SH-SY5Y (cell line): Measurements from ENCODE around the gene POLR3E.

Source experiments
- GATA2 ChIP-seq: IDR thresholded peaks from 2 replicates; pipeline ENCODE4 v1.6.1; 2011; ENCODE audit warnings: mild to moderate bottlenecking, low read depth, low read length
- GATA3 ChIP-seq: IDR thresholded peaks from 2 replicates; pipeline ENCODE4 v1.6.1; 2011; ENCODE audit warnings: low read depth, mild to moderate bottlenecking, low read length, moderate library complexity

DNA sequence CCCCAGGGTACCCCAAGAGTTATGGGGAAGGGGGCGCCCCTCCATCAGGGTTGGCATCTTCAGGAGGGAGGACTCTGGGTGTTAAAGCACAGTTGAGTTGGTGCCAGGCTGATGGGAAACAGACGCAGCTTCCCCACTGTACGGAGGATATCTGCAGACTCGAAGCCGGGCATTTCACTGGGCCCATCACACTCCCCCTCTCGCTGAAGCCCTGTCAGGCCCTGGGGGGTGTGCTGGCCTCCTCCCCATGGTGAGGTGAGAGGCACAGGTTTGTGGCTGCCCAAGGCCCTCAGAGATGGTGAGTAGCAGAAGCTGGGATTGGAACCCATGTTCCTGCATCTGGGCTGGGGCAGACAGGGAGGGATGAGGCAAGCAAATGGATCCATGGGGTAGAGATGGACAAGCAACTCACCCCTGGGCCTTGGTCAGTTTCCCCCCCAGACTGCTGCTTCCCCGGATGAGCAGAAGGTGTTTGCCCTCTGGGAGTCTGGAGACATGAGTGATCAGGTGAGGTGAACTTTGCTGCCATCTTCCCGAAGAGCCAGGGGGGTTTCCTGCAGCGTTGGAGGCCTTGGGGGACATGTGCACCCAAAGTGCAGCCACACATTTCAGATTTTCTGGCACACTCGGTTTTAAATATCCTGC is 31.0 kb downstream of the POLR3E start:
- no peak for TF ChIP-seq GATA2
- no peak for TF ChIP-seq GATA3
